Activated naive CD4-positive, alpha-beta T cell (primary cell): ENCODE data around the gene RNF212.
A peak's percentile ranks its signal among the peaks of the same experiment; 100 is the strongest.
"Not testable (repeated sequence)": the region's sequence is repeated elsewhere in the genome, so short reads cannot be mapped to it uniquely, and the experiment has no call there.

ENCODE experiments used
- DNase-seq, 4 experiments: peaks; one replicate each; lab custom pipeline; 2025; lab: John Stamatoyannopoulos, UW

The RNF212 gene, protein sequence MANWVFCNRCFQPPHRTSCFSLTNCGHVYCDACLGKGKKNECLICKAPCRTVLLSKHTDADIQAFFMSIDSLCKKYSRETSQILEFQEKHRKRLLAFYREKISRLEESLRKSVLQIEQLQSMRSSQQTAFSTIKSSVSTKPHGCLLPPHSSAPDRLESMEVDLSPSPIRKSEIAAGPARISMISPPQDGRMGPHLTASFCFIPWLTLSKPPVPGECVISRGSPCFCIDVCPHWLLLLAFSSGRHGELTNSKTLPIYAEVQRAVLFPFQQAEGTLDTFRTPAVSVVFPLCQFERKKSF

DNA sequence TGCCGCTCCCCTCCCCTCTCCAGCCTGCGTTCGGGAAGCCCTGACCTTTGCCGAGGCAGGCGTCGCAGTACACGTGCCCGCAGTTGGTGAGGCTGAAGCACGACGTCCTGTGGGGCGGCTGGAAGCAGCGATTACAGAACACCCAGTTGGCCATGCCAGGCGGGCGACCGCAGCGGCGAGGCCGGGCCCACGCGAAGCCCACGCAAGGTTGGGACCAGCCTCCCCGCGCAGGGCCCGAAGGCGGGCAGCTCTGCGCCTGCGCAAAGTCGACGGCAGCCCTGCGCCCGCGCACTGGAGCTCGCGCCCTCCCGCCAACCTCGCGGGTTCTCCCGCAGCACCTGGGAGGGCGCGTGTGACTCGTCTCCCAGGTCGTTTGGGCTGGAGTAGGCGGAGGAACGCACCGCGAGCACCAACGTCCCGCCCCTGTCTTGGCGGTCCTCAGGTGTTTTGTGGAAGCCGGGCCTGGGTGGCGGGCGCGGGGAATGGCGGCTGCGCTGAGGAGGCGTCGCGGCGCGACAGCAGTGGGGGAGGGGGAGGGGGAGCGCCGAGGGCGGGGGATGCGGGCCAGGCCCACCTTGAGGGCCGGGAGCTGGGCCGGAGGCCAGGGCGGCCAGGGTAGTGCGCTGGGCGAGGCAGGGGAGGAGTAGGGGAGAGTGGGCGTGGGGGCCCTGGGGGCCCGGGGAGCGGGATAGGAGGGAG is at the start of gene RNF212:
RNF212 (minus strand) TSS at position 254 of the 699 bp plus-strand sequence; CDS start at position 154, 100 bp downstream.
- DNase-seq, result peak in 1 of 4 experiments; percentile 36

DNA sequence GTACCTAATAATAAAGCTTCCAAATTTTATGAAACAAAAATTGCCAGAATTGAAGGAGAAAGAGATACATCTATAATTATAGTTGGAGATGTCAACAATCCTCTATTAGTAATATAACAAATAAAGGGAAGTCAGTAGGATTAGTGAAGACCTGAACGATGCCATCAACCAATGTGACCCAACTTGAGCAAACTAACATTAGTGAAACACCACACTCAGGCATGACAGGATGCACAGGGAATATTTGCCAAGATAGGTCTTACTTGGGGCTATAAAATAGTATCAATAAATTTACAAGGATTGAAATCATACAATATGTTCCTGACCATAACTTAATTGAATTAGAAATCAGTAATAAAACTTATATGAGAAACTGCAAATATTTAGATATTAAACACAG is 47.0 kb upstream of the RNF212 start:
- DNase-seq, result no peak

DNA sequence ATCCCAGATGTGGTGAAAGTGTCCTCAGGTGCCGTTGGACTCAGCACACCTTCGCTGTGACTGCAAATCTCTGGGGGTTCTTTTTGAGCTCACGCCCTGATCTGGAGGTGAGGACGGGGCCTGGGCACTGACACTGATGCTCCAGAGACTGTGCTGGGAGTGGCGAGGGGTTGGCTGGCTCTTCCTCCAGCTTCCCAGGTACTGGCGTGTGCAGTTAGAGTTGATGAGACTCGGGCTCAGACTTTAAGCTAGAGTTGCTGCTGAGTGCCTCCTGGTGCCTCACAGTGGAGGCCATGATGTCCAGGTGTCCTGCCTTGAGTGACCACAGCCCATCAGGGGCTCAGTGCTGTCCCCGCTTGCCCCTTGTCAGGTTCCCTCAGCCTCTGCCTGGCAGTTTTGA is 42.7 kb upstream of the RNF212 start:
- no peak for DNase-seq

DNA sequence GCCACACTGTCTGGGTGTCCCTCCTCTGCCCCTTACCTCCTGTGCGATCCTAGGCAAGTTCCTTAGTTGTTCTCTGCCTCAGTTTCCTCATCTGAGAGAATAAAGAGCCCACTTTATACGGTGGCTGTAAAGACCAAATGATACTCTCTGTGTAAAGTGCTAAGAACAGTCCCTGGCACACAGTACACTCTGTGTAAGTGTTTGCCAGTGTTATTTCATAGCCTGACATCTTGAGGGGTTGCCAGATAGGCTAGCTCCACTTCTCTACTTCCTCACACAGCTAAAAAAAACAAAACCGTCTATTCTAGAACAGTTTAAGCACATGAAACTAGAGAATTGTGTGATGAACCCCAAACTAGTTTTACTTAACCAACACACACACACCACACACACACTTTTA is 42.0 kb upstream of the RNF212 start:
- DNase-seq, result no peak

DNA sequence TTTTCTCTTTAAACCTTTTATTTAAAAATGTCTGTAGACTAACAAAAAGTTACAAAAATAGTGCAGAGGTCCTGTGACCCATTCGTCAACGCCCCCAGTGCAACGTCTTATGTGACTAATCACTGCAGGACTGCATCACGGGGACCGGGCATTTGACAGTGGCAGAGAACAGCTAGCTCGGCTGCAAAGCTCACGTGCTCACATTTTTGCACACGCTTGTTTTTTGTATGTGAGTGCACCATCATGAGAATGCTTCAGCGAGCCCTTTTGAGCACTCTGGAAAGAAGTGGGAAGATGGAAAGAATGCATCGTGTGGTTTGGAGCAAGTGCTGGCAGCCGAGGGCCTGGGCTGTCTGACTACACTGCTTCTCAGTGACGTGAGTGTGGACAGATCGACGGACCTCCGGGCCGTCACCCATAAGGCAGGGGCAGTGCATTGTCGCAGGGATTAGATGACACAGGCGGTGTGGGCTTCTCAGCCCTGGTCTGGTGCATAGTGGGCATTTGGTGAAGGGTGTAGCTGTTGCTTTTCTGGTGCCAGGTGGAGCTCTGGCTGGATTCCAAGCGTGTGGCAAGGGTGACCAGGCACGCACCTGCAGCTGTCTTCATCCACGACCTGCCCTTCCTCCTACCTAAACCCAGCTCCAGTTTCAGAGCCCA is 41.3 kb upstream of the RNF212 start:
- DNase-seq, result no peak

DNA sequence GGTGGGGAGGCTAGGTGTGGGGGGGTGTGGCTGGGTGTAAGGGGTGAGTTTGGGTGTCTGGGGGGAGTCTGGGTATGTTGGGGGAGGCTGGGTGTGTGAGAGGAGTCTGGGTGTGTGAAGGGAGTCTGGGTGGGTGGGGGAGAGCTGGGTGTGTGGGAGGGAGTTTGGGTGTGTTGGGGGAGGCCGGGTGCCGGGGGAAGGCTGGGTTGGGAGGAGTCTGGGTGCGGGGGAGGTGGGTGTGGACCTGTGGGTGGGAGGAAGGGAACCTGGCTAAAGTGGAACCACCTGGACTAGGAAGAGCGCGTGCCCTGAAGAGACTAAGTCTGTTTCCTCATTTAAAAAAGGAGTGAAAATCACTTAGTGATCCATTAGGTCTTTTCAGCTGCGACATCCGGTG is 40.8 kb upstream of the RNF212 start:
- no peak for DNase-seq

DNA sequence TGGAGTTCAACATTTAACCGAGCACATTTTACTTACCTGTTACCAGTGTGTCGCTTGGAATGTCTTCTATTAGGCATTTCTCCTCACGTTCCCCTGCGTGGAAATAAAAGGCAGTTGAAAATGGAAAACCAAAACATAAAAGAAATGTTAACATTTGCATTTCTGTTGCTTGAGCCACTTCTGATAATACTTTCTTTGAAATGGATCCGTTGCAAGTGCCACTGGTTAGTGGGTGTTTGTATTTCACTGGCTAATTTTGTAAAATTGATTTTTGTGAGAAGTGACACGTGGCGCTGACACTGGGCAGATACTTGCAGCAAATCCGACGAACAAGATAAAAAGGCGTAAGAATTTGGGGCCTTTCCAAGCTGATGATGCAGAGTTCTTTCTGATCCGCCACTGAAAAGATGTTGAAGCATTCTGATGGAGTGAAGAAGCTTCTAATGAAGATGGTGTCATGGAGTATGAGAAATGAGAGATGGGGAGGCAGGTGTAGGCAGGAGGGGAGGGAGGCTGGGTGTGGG is 40.3 kb upstream of the RNF212 start:
- no peak for DNase-seq

DNA sequence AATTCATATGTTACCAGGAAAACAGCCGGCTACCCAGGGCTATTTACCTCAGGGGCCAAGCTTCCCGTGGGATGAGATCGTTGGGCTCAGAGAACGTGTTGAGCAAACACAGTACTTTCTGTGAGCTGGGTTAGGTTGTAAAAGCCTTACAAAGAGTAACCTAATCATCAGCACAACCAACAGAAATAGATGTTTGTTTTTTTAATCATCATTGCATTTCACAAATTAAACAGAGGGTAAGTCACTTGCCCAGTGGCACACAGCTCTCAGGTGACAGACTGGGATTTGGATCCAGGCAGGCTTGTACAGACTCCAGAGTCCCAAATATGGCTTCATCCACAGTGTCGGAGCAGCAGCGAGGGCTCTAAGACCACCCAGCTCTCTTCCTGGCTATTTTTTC is 38.9 kb upstream of the RNF212 start:
- no peak for DNase-seq

DNA sequence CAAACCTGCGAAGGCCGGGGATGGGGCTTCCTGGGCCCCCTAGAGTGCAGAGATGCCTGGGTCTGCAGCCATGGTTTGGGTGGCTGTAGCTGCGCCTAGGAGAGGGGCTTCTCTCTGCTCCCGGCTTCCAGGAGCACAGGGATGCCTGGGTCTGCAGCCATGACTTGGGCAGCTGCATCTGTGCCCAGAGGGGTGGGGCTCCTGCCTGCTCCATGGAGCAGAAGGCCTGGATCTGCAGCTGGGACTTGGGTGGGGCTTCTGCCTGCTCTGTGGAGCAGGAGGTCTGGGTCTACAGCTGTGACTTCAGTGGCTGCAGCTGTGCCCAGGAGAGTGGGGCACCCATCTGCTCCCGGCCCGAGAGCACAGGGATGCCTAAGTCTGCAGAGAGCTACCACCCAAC is 38.2 kb upstream of the RNF212 start:
- no peak for DNase-seq

DNA sequence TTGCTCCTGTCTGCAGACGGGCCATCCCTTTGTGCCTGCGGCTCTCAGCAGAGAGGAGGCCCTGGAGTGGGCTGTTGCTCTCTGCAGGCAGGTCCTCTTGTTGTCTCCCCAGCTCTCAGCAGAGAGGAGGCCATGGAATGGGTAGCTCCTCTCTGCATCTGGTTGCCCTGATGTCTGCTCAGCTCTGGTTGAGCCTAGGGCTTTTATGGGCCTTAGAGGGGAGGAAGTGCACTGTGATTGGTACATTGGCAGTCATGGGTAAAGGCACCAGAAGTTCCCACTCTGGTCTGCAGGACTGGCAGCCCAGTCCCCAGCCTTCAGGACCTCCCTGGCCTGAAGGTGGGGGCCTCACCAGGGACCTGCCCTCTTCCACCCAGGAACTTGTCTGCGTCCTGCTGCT is 37.5 kb upstream of the RNF212 start:
- no peak for DNase-seq

DNA sequence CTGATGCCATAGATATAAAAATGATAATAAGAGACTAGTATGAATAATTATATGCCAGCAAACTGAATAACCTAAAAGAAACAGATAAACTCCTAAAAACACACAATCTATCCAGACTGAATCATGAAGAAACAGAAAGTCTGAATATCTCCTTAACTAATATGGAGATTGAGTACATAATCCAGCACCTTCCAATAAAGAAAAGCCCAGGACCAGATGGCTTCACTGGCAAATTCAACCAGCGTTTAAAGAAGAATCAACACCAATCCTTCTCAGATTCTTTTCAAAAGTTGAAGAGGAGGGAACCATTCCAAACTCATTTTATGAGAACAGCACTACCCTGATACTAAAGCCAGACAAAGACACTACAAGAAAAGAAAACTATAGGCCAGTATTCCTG is 26.5 kb upstream of the RNF212 start:
- no peak for DNase-seq

DNA sequence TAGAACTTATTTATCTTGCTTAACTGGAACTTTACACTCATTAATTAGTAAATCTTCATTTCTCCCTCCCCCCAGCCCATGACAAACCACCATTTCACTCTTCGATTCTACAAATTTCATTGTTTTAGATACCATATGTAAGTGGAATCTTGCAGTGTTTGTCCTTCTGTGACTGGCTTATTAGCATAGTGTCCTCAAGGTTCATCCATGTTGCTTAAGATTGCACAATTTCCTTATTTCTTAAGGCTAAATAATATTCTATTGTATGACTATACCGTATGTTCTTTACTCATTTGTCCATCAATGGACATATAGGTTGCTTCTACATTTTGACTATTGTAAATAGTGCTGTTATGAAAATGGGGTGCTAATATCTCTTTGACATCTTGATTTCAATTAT is 24.5 kb upstream of the RNF212 start:
- DNase-seq, result no peak

DNA sequence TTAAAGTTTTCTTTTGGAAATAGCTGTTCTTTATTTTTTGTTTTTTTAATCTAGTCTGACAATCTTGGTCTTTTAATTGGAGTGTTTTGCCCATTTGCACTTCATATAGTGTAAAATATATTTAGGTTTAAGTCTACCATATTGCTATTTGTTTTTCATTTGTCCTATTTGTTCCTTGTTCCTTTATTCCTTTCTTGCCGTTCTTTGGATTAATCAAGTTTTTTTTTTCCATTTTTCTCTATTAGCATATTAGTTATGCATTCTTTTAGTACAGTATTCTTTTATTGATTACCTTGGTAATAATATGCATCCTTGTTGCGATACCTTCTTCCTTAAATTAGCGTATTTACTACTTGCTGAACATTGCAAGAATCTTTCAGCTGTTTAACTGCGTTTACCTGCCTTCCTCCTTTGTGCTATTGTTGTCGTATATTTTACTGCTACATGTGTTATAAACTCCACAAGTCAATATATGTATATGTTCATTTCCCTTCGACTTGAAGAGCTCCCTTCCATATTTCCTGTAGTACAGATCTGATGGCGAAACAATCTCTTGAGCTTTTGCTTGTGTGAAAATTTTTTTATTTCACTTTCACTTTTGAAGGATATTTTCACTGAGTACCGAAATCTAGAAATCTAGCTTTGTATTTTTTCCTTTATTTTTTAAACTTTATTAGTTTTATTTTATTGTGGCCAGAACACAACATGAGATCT is 23.9 kb upstream of the RNF212 start:
- DNase-seq, result no peak

DNA sequence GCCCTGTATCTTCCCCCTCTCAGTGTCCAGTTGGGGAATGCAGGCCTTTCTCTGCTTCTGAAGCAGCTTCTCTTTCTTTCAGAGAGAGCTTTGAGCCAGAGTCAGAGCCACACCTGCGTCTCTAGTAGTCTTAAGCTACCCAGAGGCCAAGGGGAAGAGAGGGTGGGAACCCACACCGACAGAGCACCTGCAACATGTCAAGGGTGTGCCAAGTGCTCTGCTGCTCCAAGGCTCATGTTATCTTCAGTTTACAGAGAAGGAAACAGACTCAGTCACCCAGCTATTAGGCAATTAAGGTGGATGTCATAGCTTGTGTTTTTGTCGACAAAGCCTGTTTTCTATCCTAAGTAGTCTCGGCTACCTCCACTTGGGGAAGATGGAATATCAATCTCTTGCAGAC is 22.7 kb upstream of the RNF212 start:
- DNase-seq, result no peak

DNA sequence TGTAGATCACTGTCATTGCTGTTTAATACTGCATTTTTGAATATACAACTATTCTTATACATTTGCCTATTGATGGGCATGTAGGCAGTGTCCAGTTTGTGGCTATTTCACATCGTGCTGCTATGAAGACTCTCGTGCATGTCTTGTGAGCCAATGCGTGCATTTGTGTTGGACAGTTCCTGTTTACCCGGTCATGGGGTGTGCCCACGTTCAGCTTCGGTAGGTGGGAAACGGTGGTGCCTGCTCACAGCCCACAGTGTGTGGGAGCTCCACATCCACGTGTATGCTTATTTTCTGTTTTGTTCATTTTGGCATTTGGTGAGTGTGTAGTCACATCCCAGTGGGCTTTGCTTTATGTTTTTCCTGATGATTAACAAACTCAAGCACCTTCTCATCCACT is 19.7 kb upstream of the RNF212 start:
- no peak for DNase-seq

DNA sequence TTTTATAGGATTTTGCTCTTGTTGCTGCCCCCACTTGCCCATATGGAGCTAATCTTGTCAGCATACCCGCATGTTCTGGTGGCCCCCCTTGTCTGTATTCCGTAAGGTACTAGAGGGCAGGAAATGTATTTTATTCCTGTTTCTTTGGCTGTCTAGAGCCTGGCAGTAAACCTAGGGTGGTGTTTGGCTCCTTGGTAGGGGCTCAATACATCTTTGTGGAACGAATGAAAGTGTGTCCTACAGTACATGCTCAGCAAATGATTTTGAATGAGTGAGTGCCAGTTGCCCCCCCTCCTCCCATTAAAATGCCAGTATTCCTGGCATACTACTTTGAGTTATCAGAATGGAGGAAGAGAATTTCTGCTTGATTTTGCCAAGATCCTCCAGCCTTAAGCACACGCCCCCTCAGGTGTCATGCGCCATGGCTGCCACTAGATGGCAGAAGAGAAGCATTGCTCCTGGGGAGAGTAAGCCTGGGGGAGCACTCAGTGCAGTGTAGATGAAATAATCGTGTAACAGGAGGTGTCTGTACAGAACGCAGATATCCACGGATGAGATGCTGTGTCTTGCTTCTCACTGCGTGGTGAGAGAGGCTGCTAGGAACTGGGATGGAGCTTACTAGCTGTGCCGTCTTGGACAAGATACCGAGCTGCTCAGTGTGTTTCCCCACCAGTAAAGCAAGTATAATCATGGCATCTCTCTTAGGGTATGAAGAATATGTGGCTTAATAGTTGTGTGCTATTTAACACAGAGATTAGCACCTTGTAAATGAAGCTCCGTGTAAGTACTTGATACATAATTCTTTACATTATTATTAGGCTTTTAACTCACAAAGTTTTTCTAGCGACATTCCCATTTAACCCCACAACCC is 17.2 kb upstream of the RNF212 start:
- DNase-seq, result peak; percentile 37 to 70 (median 49)

DNA sequence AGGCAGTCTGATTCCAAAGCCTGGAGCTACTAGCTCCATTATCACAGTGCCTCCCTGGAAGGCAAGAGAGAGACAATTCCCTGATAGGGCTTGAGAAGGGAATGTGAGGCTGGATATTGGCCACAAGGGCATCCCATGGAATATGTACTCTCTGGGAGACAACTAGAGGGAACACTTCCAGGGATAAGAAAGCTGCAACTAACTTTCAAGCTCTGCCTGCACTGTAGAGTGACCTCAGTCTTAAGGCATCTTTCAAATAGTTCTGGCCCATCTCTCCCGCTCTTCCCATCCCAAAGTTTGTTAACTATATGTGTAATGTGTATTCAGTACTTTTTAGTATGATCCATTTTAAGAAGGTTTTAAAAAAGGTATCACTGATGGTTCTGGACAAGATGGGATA is 13.1 kb upstream of the RNF212 start:
- DNase-seq, result no peak

DNA sequence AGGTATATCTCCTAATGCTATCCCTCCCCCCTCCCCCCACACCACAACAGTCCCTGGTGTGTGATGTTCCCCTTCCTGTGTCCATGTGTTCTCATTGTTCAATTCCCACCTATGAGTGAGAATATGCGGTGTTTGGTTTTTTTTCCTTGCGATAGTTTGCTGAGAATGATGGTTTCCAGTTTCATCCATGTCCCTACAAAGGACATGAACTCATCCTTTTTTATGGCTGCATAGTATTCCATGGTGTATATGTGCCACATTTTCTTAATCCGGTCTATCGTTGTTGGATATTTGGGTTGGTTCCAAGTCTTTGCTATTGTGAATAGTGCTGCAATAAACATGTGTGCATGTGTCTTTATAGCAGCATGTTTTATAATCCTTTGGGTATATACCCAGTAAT is 12.1 kb upstream of the RNF212 start:
- not testable (repeated sequence) for DNase-seq

DNA sequence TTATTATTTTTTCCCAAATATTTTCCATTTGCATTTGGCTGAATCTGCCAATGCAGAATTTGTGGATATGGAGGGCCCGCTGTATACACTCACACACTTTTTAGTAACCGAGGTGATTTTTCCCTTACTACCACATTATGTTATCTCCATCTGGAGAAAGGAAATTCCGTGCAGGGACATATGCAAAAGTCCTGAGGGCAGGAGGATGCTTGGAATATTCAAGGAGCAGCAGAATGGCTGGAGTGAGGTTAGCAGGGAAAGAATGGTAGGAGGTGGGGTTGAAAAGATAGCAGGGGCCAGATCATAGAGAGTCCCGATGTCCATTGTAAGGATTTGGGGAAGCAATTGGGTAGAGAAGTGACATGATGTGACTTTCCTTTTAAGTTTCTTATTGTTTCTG is 11.5 kb upstream of the RNF212 start:
- DNase-seq, result no peak

DNA sequence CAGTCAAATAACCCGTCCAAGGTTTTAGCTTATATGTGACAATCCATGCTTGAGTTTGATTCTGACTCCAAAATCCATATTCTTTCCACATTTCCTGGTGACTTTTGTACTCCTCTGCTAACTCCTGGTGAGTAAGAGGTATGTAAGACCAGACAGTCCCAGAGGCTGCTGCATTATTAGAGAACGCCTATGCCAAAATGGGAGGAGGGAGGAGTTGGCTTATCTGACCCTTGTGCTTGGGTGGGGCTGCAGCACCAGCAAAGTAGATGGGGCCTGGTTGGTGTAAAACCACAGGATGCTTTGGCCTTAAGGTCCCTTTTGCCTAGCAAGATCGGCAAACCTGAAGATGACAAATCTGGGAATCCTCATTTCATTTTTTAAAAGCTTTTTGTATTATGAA is 9.1 kb upstream of the RNF212 start:
- DNase-seq, result no peak

DNA sequence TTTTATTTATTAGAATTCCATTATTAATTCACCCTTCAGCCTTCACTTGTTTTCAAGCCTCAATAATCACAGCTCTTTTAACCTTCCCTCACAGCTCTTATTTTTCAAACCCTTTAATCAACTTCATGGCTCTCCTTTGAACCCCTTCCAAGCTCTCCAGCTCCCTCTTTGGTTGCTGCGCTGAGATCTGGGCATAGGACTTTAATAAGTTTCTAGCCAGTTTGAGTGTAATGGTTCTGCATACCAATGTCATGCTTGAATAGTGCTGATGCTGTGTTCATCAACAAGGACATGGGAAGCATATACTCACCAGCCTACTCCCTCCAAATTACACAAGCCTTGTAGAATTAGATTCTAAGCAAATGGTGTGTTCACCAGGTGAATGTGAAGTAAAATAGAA is 3.5 kb upstream of the RNF212 start:
- DNase-seq, result no peak
